Duodenal mucosa (tissue), 2 donors: ENCODE data around the gene PID1.

Experiments
- H3K27ac ChIP-seq: one replicate; pipeline ENCODE4 v1.7.0; 2013; ENCODE audit warnings: low read depth, low read length
- H3K27me3 ChIP-seq, 2 donors: one replicate each; pipeline ENCODE4 v1.7.0; 2013; ENCODE audit warnings: low read length in 2 of 2, control low read depth in 1 of 2; ENCODE audit not compliant: insufficient read depth in 2 of 2, control insufficient read depth in 1 of 2
- H3K36me3 ChIP-seq, 2 donors: one replicate each; pipeline ENCODE4 v1.7.0; 2013; ENCODE audit warnings: low read length in 2 of 2, control low read depth in 1 of 2; ENCODE audit not compliant: insufficient read depth in 2 of 2, control insufficient read depth in 1 of 2
- H3K4me1 ChIP-seq, 2 donors: one replicate each; pipeline ENCODE4 v1.7.0; 2013; ENCODE audit warnings: low read length in 2 of 2, control low read depth in 1 of 2; ENCODE audit not compliant: insufficient read depth in 2 of 2, control insufficient read depth in 1 of 2
- H3K4me3 ChIP-seq, 2 donors: one replicate each; pipeline ENCODE4 v1.7.0; 2013; ENCODE audit warnings: low read length in 2 of 2, low read depth in 1 of 2
- H3K9ac ChIP-seq, 2 donors: one replicate each; pipeline ENCODE4 v1.7.0; 2013; ENCODE audit warnings: low read length in 2 of 2, low read depth in 1 of 2
- H3K9me3 ChIP-seq, 2 donors: one replicate each; pipeline ENCODE4 v1.7.0; 2013; ENCODE audit warnings: low read length in 2 of 2, control low read depth in 1 of 2; ENCODE audit not compliant: control insufficient read depth in 1 of 2

The PID1 gene

DNA sequence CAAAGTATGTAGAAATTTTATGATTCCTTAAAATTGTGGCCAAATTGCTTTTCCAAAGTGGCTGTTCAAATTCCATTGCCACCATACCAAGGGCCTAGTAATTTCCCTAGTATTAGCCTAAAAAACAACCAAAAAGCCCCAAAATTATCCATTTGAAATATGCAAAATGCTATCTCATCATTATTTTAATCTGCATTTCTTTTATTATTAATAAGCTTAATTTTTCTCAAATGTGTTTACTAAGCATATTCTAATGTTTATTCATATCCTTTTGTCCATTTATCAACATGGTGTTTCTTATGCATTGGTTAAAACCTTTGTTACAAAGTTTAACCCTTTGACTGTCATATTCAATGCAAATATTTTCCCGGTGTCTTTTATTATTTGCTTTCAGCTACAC lies 48.0 kb downstream of the PID1 start:
- H3K9ac ChIP-seq, result no peak overlapping the region
- no peak overlapping the region for H3K4me3 ChIP-seq
- no peaks in the 10 kb centered on the region for H3K36me3 ChIP-seq
- H3K4me1 ChIP-seq, result no peaks in the 10 kb centered on the region
- no peak overlapping the region for H3K27ac ChIP-seq
- H3K27me3 ChIP-seq, result no peaks in the 10 kb centered on the region
- no peaks in the 10 kb centered on the region for H3K9me3 ChIP-seq

DNA sequence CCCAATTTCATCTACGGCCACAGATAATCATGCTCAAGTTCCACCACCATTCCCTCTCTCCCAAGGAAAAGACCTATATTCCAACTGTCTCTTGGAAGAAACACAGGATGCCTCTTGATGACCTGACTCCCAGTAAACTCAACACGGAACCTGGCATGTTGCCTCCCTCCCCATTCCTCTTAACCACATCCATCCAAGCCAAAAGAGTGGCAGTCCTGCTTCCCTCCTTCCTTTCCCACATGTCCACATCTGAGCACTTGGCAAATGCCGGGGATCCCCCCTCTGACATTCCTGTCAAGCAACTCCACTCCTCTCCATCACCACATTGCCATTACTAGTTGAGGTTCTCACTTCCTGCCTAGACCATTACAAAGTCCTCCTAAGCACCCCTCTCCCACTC lies 49.4 kb downstream of the PID1 start:
- H3K9me3 ChIP-seq, result no peaks in the 10 kb centered on the region
- no peaks in the 10 kb centered on the region for H3K4me1 ChIP-seq
- H3K36me3 ChIP-seq, result no peaks in the 10 kb centered on the region
- H3K27me3 ChIP-seq, result no peaks in the 10 kb centered on the region
- no peak overlapping the region for H3K4me3 ChIP-seq
- no peak overlapping the region for H3K9ac ChIP-seq
- no peak overlapping the region for H3K27ac ChIP-seq

DNA sequence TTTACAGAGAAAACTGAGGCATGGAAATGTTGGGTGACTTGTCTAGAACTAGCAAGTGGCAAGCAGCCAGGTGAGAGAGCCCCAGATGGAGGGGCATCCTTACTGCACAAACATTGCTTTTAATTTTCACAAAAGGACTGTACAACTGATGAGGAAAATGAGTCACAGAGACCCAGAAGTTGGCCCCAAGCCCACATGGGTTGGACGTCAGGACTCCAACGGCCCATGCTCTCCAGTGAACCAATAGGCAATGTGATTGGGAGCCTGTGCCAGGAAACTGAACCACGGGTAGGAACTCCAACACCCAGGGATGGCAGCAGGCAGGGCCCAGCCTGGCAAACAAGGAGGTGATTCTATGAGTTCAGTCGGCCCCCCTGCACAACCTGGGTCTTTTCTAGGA lies 50.8 kb downstream of the PID1 start:
- Histone ChIP-seq H3K9ac (no peak overlapping the region), H3K27ac (no peak overlapping the region), H3K4me3 (no peak overlapping the region), H3K27me3 (no peaks in the 10 kb centered on the region), H3K36me3 (no peaks in the 10 kb centered on the region), H3K4me1 (no peaks in the 10 kb centered on the region), H3K9me3 (no peaks in the 10 kb centered on the region)

DNA sequence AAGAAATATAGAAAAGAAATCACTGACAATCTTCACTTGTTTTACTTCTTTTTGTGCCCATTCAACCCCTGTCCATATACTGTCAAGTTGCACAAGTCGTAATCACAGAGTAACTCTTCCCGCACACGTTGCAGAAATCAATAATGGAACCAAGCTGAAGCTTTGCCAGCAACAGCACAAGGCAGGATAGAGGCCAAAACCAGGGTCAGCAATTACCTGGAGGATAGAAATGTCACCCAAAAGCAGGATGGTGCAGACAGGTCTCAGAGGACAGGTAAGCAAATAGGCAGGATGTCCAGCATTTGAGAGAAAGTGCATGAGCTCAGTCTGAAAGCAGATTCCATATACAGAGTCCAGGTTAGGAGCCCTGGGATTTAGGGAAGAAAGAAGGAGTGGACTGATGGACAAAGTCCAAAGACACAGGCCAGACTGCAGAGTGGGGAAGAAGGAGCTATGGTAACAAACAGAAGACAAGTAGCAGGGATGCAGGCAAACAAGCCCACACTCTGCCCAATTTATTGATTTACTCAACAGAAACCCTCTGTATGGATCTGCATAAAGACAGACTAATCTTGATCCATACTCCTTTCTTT lies 52.7 kb downstream of the PID1 start:
- no peaks in the 10 kb centered on the region for H3K27me3 ChIP-seq
- H3K9me3 ChIP-seq, result no peaks in the 10 kb centered on the region
- H3K36me3 ChIP-seq, result no peaks in the 10 kb centered on the region
- H3K9ac ChIP-seq, result no peak overlapping the region
- no peak overlapping the region for H3K27ac ChIP-seq
- H3K4me1 ChIP-seq, result no peaks in the 10 kb centered on the region
- no peak overlapping the region for H3K4me3 ChIP-seq

DNA sequence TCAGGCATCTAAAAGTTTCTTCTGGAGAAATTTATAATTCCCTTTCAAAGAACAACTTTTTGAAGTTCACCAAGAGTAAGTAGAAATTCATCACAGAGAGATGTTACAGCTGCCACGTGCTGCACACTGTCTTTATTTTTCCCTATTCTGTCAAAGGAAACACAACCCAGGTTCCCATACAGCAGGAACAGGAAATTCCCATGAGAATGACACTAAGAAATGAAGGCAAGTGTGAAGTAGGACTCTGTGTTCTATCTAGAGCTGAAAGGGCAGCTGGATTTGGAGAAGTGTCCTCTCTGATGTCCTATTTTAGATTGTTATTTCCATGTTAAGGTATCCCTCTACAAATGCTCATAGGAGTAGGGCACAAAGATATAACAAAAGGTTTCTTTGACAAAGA lies 58.8 kb downstream of the PID1 start:
- H3K27ac ChIP-seq, result no peak overlapping the region

DNA sequence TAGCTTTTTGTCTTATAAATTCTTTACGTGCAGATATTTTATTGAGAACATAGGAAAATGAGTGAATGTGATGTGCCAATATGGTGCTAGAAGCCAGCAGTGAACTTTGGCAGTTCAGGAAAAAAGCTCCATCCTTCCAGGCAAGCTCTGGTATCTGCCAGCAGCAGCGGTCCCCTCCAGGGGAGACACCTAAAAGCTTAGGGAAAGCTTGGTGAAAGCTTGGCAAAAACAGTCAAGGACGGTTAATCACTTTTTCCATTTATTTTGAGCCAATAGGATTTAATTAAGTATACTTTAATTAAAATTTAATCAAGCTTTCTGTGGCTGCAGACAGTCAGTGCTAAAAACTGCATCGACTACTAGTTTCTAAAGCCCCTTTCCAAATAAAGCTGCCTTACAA lies 60.4 kb downstream of the PID1 start:
- Histone ChIP-seq H3K4me3 (no peak overlapping the region), H3K36me3 (no peaks in the 10 kb centered on the region), H3K4me1 (no peaks in the 10 kb centered on the region), H3K9me3 (no peaks in the 10 kb centered on the region), H3K27me3 (no peaks in the 10 kb centered on the region), H3K27ac (no peak overlapping the region), H3K9ac (no peak overlapping the region)

More for the DNA sequence above, 58.8 kb downstream of the PID1 start:
- no peaks in the 10 kb centered on the region for H3K27me3 ChIP-seq
- no peaks in the 10 kb centered on the region for H3K4me1 ChIP-seq
- no peaks in the 10 kb centered on the region for H3K9me3 ChIP-seq
- no peak overlapping the region for H3K9ac ChIP-seq
- H3K36me3 ChIP-seq, result no peaks in the 10 kb centered on the region
- H3K4me3 ChIP-seq, result no peak overlapping the region

DNA sequence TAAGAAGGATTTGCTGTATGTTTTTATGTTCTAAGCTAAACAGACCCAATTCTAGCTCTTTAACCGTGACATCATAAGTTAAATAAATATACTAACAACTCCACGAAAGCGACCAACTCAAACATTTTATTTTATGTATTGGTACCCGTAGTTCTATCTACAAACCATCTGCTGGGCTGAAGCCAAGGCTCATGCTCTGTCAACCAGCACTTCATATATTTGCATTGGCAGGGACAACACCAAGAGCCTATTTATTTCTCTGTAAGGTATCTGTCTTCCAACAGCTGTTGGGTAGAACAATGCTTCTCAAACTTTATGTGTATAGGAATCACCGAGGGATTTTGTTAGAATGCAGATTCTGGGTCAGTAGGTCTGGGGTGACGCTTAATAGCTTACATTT lies 64.5 kb downstream of the PID1 start:
- no peak overlapping the region for H3K9ac ChIP-seq
- no peaks in the 10 kb centered on the region for H3K36me3 ChIP-seq
- H3K4me1 ChIP-seq, result no peaks in the 10 kb centered on the region
- no peaks in the 10 kb centered on the region for H3K27me3 ChIP-seq
- H3K9me3 ChIP-seq, result no peaks in the 10 kb centered on the region
- H3K4me3 ChIP-seq, result no peak overlapping the region
- H3K27ac ChIP-seq, result no peak overlapping the region

DNA sequence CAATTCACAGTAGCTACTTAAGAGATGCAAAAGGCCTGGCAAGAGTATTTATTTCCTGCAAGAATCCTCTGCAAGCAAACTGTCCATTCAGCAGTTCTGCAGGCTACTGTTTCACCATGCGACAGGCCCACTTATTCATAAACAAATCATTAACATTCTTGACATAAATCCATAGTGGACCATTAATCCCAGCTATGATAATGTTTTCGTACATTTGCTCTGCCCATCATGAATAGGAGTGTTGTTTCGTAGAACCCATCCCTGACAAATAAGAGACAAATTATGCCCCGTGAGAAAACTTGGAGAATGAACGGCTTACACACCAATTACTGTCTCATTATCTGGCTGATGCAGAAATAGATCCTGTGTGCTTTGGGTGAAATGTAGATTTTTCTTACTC lies 65.4 kb downstream of the PID1 start:
- no peak overlapping the region for H3K4me3 ChIP-seq
- no peak overlapping the region for H3K27ac ChIP-seq
- no peaks in the 10 kb centered on the region for H3K36me3 ChIP-seq
- no peaks in the 10 kb centered on the region for H3K9me3 ChIP-seq
- no peak overlapping the region for H3K9ac ChIP-seq
- no peaks in the 10 kb centered on the region for H3K4me1 ChIP-seq
- H3K27me3 ChIP-seq, result no peaks in the 10 kb centered on the region

DNA sequence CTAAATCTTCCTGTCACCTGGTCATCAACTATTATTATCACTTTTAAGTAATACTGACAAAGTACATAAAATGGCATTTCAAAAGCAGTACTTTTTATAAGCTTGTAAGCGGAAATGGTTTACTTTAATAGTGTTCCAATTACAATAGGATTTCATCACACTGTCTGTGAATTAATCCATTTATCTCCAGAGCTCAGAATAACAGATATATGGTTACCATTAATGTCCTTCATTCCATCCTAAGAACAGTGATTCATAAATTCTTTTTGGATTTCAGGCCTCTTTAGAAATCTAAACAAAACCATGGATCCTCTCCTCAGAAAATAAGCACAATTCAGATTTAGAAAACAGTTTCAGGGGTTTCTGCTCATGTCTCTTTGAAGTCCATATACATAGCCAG lies 68.4 kb downstream of the PID1 start:
- H3K9me3 ChIP-seq, result no peaks in the 10 kb centered on the region
- no peak overlapping the region for H3K9ac ChIP-seq
- no peaks in the 10 kb centered on the region for H3K27me3 ChIP-seq
- no peak overlapping the region for H3K4me3 ChIP-seq
- no peaks in the 10 kb centered on the region for H3K36me3 ChIP-seq
- H3K27ac ChIP-seq, result no peak overlapping the region
- no peaks in the 10 kb centered on the region for H3K4me1 ChIP-seq

DNA sequence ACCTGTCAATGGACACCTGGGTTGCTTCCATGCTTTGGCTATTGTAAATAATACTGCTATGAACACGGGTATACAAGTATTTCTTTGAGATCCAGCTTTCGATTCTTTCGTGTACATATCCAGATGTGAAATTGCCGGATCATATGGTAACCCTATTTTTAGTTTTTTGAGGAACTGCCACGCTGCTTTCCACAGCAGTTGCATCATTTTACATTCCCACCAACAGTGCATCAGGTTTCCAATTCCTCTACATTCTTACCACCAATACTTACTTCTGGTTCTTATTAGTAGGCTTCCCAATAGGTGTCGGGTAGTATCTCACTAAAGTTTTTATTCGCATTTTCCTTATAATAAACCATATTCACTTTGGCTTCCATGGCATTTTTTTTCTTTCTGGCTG lies 69.6 kb downstream of the PID1 start:
- Histone ChIP-seq H3K9me3 (no peaks in the 10 kb centered on the region), H3K4me3 (no peak overlapping the region), H3K27ac (no peak overlapping the region), H3K9ac (no peak overlapping the region), H3K36me3 (no peaks in the 10 kb centered on the region), H3K4me1 (no peaks in the 10 kb centered on the region), H3K27me3 (no peaks in the 10 kb centered on the region)

DNA sequence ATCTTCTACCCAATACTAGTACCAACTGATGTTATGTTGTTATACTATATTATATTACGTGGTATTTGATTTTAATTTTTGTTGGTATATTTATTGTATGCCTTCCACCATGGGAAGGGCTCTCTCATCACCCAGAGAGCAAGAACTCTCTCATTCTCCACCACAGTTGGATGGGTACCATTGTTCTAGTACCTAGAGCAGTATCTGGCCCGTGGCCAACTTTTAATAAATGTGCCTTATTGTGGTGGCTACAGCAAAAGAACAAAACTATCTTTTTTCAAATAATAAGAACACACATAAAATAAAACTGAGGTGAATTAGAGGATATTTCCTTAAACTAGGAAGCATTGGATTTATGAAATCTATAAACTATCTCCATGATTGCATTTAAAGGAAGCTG lies 71.8 kb downstream of the PID1 start:
- H3K9ac ChIP-seq, result no peak overlapping the region
- H3K27me3 ChIP-seq, result no peaks in the 10 kb centered on the region
- H3K4me1 ChIP-seq, result peaks cover 0 to 6% of the 10 kb centered on the region in 2 donors
- H3K9me3 ChIP-seq, result no peaks in the 10 kb centered on the region
- H3K4me3 ChIP-seq, result no peak overlapping the region
- no peak overlapping the region for H3K27ac ChIP-seq
- no peaks in the 10 kb centered on the region for H3K36me3 ChIP-seq
